Sigmoid colon (tissue), 4 donors: ENCODE measurements around the gene LYPD3.

ENCODE experiments used
- CTCF ChIP-seq, 4 experiments: fragments of 450-650 bp in 3 of 4; fragments of 200-600 bp in 1 of 4; IDR thresholded peaks; one replicate each; pipeline ENCODE4 v1.5.1; 2016 to 2019; ENCODE audit warnings: antibody characterized with exemption in 4 of 4, mild to moderate bottlenecking in 3 of 4, moderate library complexity in 2 of 4
- EP300 ChIP-seq, 4 donors: sonication (generic); formaldehyde crosslinking; IDR thresholded peaks; one replicate each; pipeline ENCODE4 v1.6.1; 2017; ENCODE audit warnings: antibody characterized with exemption in 4 of 4
- POLR2A ChIP-seq, 2 donors: fragments of 450-650 bp; IDR thresholded peaks; one replicate each; pipeline ENCODE4 v1.6.1; 2016; ENCODE audit warnings: antibody characterized with exemption in 2 of 2, mild to moderate bottlenecking in 2 of 2, moderate library complexity in 2 of 2
- POLR2AphosphoS5 ChIP-seq, 4 donors: sonication (generic); formaldehyde crosslinking; IDR thresholded peaks; one replicate each; pipeline ENCODE4 v1.6.1; 2017; ENCODE audit warnings: antibody characterized with exemption in 4 of 4

DNA sequence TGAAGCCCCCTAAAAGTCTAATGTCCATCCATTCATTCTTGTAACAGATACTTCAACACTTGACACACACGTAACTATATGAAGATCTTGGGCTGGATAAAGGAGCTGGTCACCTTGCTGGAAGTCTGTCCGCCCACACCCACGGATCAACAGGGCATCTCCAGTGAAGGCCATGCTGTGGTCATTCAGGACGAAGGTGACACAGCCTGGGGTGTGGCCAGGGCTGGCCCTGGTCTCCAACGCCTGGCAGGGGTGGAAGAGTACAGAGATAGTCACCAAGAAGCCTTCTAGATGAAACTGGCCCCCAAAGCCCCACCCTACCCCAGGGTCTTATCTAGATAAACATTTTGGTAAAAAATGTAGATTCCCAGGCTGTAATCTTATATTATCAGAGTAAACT is 45.9 kb upstream of the LYPD3 start:
- no peak for TF ChIP-seq CTCF (IDR thresholded peaks at IDR 0.05)
- TF ChIP-seq EP300 (IDR thresholded peaks at IDR 0.05): no peak
- TF ChIP-seq POLR2A (IDR thresholded peaks at IDR 0.05): no peak
- no peak for TF ChIP-seq POLR2AphosphoS5 (IDR thresholded peaks at IDR 0.05)
